Hepatocyte (in vitro differentiated cells): Measurements from ENCODE around the gene ANO2.

Experiments used
- EZH2phosphoT487 ChIP-seq: fragments of 200-600 bp; sonication (generic); IDR thresholded peaks from one replicate; pipeline ENCODE4 v1.6.1; 2018; ENCODE audit warnings: antibody characterized with exemption, mild to moderate bottlenecking, low read depth, moderate library complexity; ENCODE audit not compliant: unreplicated experiment, severe bottlenecking
- TF ChIP-seq, protein P1 (sequence below): fragments of 200-600 bp; sonication (generic); IDR thresholded peaks from 2 replicates; pipeline ENCODE4 v1.5.1; 2016; ENCODE audit warnings: antibody characterized with exemption, mild to moderate bottlenecking; ENCODE audit not compliant: poor library complexity

GRCh38 chr12:5924342-5924741 lies 20.7 kb downstream of the ANO2 start:
- TF ChIP-seq, protein P1, sequence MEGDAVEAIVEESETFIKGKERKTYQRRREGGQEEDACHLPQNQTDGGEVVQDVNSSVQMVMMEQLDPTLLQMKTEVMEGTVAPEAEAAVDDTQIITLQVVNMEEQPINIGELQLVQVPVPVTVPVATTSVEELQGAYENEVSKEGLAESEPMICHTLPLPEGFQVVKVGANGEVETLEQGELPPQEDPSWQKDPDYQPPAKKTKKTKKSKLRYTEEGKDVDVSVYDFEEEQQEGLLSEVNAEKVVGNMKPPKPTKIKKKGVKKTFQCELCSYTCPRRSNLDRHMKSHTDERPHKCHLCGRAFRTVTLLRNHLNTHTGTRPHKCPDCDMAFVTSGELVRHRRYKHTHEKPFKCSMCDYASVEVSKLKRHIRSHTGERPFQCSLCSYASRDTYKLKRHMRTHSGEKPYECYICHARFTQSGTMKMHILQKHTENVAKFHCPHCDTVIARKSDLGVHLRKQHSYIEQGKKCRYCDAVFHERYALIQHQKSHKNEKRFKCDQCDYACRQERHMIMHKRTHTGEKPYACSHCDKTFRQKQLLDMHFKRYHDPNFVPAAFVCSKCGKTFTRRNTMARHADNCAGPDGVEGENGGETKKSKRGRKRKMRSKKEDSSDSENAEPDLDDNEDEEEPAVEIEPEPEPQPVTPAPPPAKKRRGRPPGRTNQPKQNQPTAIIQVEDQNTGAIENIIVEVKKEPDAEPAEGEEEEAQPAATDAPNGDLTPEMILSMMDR, result no peak
- no peak for TF ChIP-seq EZH2phosphoT487
